Gastroesophageal sphincter (tissue), 4 donors: ENCODE data around the gene CSMD2. TPM values are rescaled to one million over a fixed set of nuclear protein-coding genes. Genes with fewer than 3 reads are reported as not detected.

ENCODE experiments used
- ATAC-seq: fragments of 150-250 bp; one replicate; pipeline ENCODE4 v1.9.1; 2016; ENCODE audit warnings: mild to moderate bottlenecking, moderate library complexity
- H3K27ac ChIP-seq, 4 donors: fragments of 200-600 bp; sonication (generic) in 3 of 4; 1 replicate in 3 of 4; 2 replicates in 1 of 4; pipeline ENCODE4 v1.5.1; 2016 to 2019
- H3K27me3 ChIP-seq: fragments of 200-600 bp; sonication (generic); one replicate; pipeline ENCODE4 v1.5.1; 2019
- H3K36me3 ChIP-seq, 2 donors: fragments of 200-600 bp; sonication (generic); one replicate each; pipeline ENCODE4 v1.5.1; 2019; ENCODE audit warnings: control low read depth in 1 of 2
- H3K4me1 ChIP-seq, 3 donors: fragments of 200-600 bp; sonication (generic); 1 replicate in 2 of 3; 2 replicates in 1 of 3; pipeline ENCODE4 v1.5.1; 2016 to 2019; ENCODE audit warnings: control low read depth in 2 of 3
- H3K4me3 ChIP-seq, 2 donors: fragments of 200-600 bp; sonication (generic); one replicate each; pipeline ENCODE4 v1.5.1; 2019; ENCODE audit warnings: mild to moderate bottlenecking in 1 of 2, moderate library complexity in 1 of 2
- H3K9me3 ChIP-seq, 3 donors: fragments of 200-600 bp; sonication (generic); one replicate each; pipeline ENCODE4 v1.5.1; 2017 to 2019; ENCODE audit warnings: control low read depth in 2 of 3
- CTCF ChIP-seq, 4 experiments: fragments of 200-600 bp in 2 of 4; fragments of 450-650 bp in 2 of 4; sonication (generic) in 1 of 4; IDR thresholded peaks; one replicate each; pipeline ENCODE4 v1.5.1; 2017 to 2019; ENCODE audit warnings: antibody characterized with exemption in 4 of 4, mild to moderate bottlenecking in 2 of 4, moderate library complexity in 2 of 4
- EP300 ChIP-seq: sonication (generic); formaldehyde crosslinking; IDR thresholded peaks from one replicate; pipeline ENCODE4 v1.6.1; 2017; ENCODE audit warnings: antibody characterized with exemption, mild to moderate bottlenecking
- POLR2A ChIP-seq, 2 donors: fragments of 450-650 bp; IDR thresholded peaks; one replicate each; pipeline ENCODE4 v1.6.1; 2017; ENCODE audit warnings: antibody characterized with exemption in 2 of 2, mild to moderate bottlenecking in 2 of 2, moderate library complexity in 1 of 2
- POLR2AphosphoS5 ChIP-seq: sonication (generic); formaldehyde crosslinking; IDR thresholded peaks from one replicate; pipeline ENCODE4 v1.6.1; 2017; ENCODE audit warnings: antibody characterized with exemption
- WGBS, 2 donors: methylation state at CpG; one replicate each; pipeline ENCODE4 v1.1.5; 2018; ENCODE audit warnings: low coverage in 1 of 2; 5-methylcytosine and 5-hydroxymethylcytosine counted together
- total RNA-seq, 4 donors: library from RNA; depleted of rRNA; stranded (reverse); fragments of >200 nt; gene quantifications; one replicate each; pipeline ENCODE4 v1.1.0, GENCODE V29; 2016

The CSMD2 gene
- total RNA-seq, 4 donors from 2014 or later = 0.22 to 2.5 (median 0.37) TPM

DNA sequence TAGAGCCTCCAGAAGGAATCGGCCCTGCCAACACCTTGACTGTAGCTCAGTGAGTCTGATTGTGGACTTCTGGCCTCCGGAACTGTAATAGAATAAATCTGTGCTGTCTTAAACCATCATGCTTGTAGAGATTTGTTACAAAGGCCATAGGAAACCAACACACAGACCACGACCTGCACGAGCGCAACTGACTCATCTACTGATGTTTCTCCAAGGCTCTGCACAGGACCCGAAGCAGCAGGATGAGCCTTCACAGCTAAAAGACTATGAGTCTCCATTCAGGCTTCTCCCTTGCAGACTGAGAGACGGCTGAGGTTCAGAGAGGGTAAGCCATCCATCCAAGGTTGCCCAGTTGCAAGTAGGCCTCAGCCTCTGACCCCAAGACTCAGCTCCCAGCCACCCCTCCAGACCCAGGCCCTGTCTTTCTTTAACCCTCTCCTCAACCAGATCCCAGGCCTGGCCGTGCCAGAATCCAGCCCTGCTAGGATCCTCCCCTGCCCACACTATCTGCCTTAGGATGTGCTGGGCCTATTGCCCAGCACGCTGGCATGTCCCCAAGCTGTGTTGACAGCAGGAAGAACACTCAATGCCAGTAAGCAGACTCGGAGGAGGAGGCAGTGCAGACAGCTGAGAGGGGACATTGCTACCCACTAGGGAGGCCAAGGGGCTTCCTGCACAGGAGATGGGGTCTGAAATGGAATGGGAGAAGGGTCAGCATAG is 192.2 kb downstream of the CSMD2 start:
- Histone ChIP-seq H3K27ac (no peak overlapping the region), H3K27me3 (peaks cover 25% of the 10 kb centered on the region), H3K4me1 (peaks cover 0 to 13% (median 0%) of the 10 kb centered on the region in 3 donors), H3K4me3 (no peak overlapping the region), H3K9me3 (no peaks in the 10 kb centered on the region), H3K36me3 (no peaks in the 10 kb centered on the region)
- 0 to 62% methylated on average over 1 to 6 of the region's 10 CpGs for WGBS, 2 donors
- no peak for ATAC-seq
- TF ChIP-seq POLR2AphosphoS5 = no peak
- TF ChIP-seq CTCF (IDR thresholded peaks at IDR 0.05) = no peak

DNA sequence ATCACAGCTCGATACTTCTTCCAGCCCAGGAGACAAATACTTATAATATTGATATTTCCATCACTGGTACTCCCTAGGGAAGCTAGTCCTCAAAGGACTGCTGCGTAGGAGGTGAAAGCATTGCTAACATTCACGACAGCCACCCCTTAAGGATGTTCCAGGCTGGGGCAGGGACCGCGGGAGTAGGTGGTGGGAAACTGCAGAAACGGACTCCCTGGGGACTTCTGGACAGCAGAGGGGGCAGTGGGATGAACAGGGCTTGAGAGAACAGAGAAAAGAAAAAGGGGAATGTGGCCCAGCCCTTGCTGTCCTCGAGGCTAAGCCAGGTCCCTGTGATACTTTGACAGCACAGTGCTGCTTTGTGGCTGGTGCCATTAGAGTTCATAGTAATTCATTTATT is 193.1 kb downstream of the CSMD2 start:
- no peak for ATAC-seq
- H3K4me3 ChIP-seq = no peak overlapping the region
- H3K4me1 ChIP-seq = peaks cover 0 to 13% (median 0%) of the 10 kb centered on the region in 3 donors
- no peak for TF ChIP-seq CTCF (IDR thresholded peaks at IDR 0.05)
- no peak for TF ChIP-seq POLR2AphosphoS5
- TF ChIP-seq EP300 = no peak
- no peak for TF ChIP-seq POLR2A (IDR thresholded peaks at IDR 0.05)
- peaks cover 16% of the 10 kb centered on the region for H3K27me3 ChIP-seq
- H3K9me3 ChIP-seq = no peaks in the 10 kb centered on the region
- no peak overlapping the region for H3K27ac ChIP-seq
- 51% methylated on average over 2 of the region's 7 CpGs; no CpG with 5 or more reads in 1 of the 2 donors for WGBS, 2 donors
- H3K36me3 ChIP-seq = no peaks in the 10 kb centered on the region

GRCh38 chr1:33971018-33971710 is 193.9 kb downstream of the CSMD2 start:
- peaks cover 9% of the 10 kb centered on the region for H3K27me3 ChIP-seq
- no peak for ATAC-seq
- TF ChIP-seq EP300 (no peak), POLR2AphosphoS5 (peak; percentile 75)
- WGBS, 2 donors = 48 to 70% methylated on average over 3 to 7 of the region's 17 CpGs
- H3K9me3 ChIP-seq = no peaks in the 10 kb centered on the region
- peaks cover 0 to 13% (median 0%) of the 10 kb centered on the region in 3 donors for H3K4me1 ChIP-seq
- H3K4me3 ChIP-seq = no peak overlapping the region
- no peak overlapping the region for H3K27ac ChIP-seq
- H3K36me3 ChIP-seq = no peaks in the 10 kb centered on the region

DNA sequence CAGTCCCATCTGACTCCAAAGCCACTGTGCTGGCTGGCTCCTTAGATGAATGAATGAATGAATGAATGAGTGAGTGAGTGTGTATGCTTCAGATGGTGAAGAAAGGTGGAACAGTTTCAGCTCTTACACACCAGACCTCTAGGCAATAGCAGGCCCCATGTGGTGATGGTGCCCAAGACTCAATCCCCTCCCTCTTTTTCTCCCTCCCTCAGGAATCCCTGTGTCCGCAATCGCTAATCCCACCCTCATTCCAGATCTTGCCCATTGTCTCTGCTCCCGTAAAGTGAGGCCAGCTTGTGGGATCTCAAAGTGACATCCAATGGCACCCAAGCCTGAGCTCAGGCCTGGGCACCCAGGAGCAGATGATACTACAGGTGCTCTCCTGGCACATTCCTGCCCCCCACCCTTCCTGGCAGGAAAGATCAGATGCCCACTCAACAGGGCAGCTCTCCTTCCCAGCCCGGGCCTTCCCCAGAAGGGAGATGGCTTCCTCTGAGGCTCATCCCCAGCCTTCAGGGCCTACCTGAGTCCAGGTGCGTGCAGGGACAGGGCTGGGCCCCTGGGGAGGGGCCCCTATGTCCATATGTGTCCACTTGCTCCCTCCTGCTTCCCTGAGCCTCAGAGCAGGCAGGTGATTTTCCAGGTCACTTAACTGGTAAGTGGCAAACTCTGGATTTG is 194.7 kb downstream of the CSMD2 start:
- H3K27me3 ChIP-seq = peaks cover 4% of the 10 kb centered on the region
- TF ChIP-seq POLR2AphosphoS5 = no peak
- TF ChIP-seq POLR2A (IDR thresholded peaks at IDR 0.05) = no peak
- TF ChIP-seq CTCF (IDR thresholded peaks at IDR 0.05) = no peak
- no peak for TF ChIP-seq EP300
- H3K4me3 ChIP-seq = no peak overlapping the region
- ATAC-seq = no peak
- H3K36me3 ChIP-seq = no peaks in the 10 kb centered on the region
- H3K4me1 ChIP-seq = peaks cover 0 to 13% (median 0%) of the 10 kb centered on the region in 3 donors
- 87% methylated on average over 2 of the region's 5 CpGs; no CpG with 5 or more reads in 1 of the 2 donors for WGBS, 2 donors
- no peaks in the 10 kb centered on the region for H3K9me3 ChIP-seq
- H3K27ac ChIP-seq = no peak overlapping the region

- ATAC-seq = no peak
- Histone ChIP-seq H3K36me3 (no peaks in the 10 kb centered on the region), H3K4me1 (no peaks in the 10 kb centered on the region), H3K4me3 (no peak overlapping the region), H3K9me3 (no peaks in the 10 kb centered on the region), H3K27ac (no peak overlapping the region), H3K27me3 (peaks cover 4% of the 10 kb centered on the region)
- peak; percentile 54 for TF ChIP-seq POLR2AphosphoS5
- no peak for TF ChIP-seq EP300
- WGBS, 2 donors = 55 to 60% methylated on average over 11 to 12 of the region's 12 CpGs
Measured at GRCh38 chr1:33966346-33967141, 198.5 kb downstream of the CSMD2 start.
